NCI-H1694 (cell line): Measurements from ENCODE around the gene CFAP100.

ENCODE experiments used
- DNase-seq: peaks from one replicate; lab custom pipeline; 2025; lab: John Stamatoyannopoulos, UW

The CFAP100 gene

GRCh38 chr3:126422571-126423091 lies 27.9 kb downstream of the CFAP100 start:
- DNase-seq: no peak

GRCh38 chr3:126423191-126424038 lies 28.7 kb downstream of the CFAP100 start:
- DNase-seq: no peak

GRCh38 chr3:126424039-126424717 lies 29.5 kb downstream of the CFAP100 start:
- no peak for DNase-seq

GRCh38 chr3:126424751-126425150 lies 30.0 kb downstream of the CFAP100 start:
- DNase-seq: no peak

- no peak for DNase-seq
These were observed 36.4 kb downstream of the CFAP100 start for GRCh38 chr3:126431103-126431534.

- DNase-seq: no peak
These were observed 37.8 kb downstream of the CFAP100 start for GRCh38 chr3:126432361-126433104.

- DNase-seq: no peak
These were observed 38.4 kb downstream of the CFAP100 start for GRCh38 chr3:126433105-126433430.

GRCh38 chr3:126433496-126434263 lies 39.0 kb downstream of the CFAP100 start:
- peak; percentile 58 for DNase-seq

GRCh38 chr3:126434264-126434590 lies 39.5 kb downstream of the CFAP100 start:
- no peak for DNase-seq

- no peak for DNase-seq
These were observed 40.3 kb downstream of the CFAP100 start for GRCh38 chr3:126434931-126435411.

GRCh38 chr3:126435456-126436315 lies 41.0 kb downstream of the CFAP100 start:
- DNase-seq: no peak

- DNase-seq: no peak
These were observed 42.4 kb downstream of the CFAP100 start for GRCh38 chr3:126436826-126437717.

GRCh38 chr3:126438186-126438585 lies 43.5 kb downstream of the CFAP100 start:
- DNase-seq: no peak

- no peak for DNase-seq
These were observed 44.0 kb downstream of the CFAP100 start for GRCh38 chr3:126438746-126439145.

- DNase-seq: no peak
These were observed 44.7 kb downstream of the CFAP100 start for GRCh38 chr3:126439346-126439967.

GRCh38 chr3:126439968-126440708 lies 45.4 kb downstream of the CFAP100 start:
- no peak for DNase-seq

- DNase-seq: no peak
These were observed 45.9 kb downstream of the CFAP100 start for GRCh38 chr3:126440709-126440995.

- no peak for DNase-seq
These were observed 46.7 kb downstream of the CFAP100 start for GRCh38 chr3:126441256-126441880.
